ENCODE results near the gene CMTR1. TPM values are rescaled to one million over a fixed set of nuclear protein-coding genes. Genes with fewer than 3 reads are reported as not detected.

Gene CMTR1
- total RNA-seq, 1 donor, result 30.7 TPM

DNA sequence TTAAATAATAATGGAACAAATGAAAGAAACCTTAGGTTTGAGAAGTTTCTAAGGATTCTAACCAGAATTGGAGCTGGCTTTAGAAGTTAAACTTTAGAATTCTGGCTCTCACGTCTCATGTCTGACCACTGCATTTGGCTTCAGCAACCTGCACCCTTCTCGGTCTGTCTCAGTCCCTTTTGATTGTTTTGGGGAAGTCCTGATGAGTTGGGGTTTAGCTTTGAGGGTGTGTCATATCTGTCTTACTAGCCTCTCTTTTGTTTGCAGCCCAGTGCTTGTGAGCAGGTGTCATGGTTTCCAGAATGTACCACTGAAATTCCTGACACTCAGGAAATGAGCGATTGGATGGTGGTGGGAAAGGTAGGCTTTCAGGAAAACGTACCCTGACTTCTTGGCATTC, 17.0 kb downstream of the CMTR1 start:
- TF ChIP-seq, protein P1, sequence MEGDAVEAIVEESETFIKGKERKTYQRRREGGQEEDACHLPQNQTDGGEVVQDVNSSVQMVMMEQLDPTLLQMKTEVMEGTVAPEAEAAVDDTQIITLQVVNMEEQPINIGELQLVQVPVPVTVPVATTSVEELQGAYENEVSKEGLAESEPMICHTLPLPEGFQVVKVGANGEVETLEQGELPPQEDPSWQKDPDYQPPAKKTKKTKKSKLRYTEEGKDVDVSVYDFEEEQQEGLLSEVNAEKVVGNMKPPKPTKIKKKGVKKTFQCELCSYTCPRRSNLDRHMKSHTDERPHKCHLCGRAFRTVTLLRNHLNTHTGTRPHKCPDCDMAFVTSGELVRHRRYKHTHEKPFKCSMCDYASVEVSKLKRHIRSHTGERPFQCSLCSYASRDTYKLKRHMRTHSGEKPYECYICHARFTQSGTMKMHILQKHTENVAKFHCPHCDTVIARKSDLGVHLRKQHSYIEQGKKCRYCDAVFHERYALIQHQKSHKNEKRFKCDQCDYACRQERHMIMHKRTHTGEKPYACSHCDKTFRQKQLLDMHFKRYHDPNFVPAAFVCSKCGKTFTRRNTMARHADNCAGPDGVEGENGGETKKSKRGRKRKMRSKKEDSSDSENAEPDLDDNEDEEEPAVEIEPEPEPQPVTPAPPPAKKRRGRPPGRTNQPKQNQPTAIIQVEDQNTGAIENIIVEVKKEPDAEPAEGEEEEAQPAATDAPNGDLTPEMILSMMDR (IDR thresholded peaks at IDR 0.05; ENCODE audit: insufficient read depth, low read length), result no peak
- DNase-seq (ENCODE audit: low read depth), result no peak
- H3K4me3 ChIP-seq (ENCODE audit: low read depth, low read length), result no peak overlapping the region

DNA sequence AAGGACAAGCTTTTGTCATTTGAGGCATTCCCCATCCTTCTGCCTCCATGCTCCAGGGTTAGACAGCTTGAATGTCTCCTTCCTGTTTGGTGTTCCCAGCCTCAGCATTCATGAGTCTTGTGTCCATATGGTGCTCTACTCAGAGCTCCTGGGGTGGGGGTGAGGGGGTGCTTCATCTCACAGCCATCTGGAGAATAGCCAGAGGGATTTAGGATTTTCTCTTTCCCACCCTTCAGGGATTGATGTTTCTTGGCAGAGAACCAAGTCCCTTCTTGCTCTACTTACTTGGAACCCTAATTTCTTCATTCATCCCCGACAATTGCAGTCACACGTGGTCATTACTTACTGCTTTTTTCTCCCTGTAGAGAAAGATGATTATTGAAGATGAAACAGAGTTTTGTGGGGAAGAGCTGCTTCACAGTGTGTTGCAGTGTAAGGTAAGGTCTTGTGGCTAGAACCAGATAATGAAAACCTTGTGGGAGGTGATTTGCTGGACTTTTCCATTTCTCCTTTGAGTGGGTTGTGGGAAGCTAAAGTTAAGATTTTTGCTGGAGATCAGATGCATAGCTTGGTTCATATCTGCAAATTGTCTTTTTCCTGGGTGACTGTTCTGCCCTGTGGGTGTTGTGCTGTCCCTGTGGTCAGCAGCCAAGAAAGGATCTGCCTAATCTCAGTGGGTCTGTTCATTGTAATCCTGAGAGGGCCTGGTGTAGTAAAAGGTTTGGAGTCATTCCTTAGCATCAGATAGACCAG, 18.6 kb downstream of the CMTR1 start:
- TF ChIP-seq, protein P1 (IDR thresholded peaks at IDR 0.05; ENCODE audit: insufficient read depth, low read length), result no peak
- peak; percentile 68 for DNase-seq (ENCODE audit: low read depth)
- no peak overlapping the region for H3K4me3 ChIP-seq (ENCODE audit: low read depth, low read length)

DNA sequence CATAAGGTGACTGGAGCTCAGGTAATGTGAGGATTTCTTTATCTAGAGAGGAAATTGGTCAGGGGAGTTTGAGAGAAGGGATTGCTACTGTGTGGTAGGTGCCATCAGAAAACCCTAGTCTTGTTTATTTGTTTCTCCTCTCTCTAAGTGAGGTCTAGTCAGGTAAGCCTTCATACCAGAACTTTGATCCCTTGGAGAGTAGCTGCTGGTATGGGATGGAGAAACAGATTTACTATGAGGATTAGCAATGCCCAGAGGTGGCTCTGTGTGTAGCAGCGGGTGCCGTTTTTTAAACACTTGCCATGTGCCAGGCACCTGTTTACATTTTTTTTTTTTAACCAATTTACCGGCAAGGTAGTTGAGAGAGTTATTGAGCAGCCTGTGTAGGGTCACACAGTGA, 19.5 kb downstream of the CMTR1 start:
- DNase-seq (ENCODE audit: low read depth), result no peak
- TF ChIP-seq, protein P1 (IDR thresholded peaks at IDR 0.05; ENCODE audit: insufficient read depth, low read length), result no peak
- no peak overlapping the region for H3K4me3 ChIP-seq (ENCODE audit: low read depth, low read length)

DNA sequence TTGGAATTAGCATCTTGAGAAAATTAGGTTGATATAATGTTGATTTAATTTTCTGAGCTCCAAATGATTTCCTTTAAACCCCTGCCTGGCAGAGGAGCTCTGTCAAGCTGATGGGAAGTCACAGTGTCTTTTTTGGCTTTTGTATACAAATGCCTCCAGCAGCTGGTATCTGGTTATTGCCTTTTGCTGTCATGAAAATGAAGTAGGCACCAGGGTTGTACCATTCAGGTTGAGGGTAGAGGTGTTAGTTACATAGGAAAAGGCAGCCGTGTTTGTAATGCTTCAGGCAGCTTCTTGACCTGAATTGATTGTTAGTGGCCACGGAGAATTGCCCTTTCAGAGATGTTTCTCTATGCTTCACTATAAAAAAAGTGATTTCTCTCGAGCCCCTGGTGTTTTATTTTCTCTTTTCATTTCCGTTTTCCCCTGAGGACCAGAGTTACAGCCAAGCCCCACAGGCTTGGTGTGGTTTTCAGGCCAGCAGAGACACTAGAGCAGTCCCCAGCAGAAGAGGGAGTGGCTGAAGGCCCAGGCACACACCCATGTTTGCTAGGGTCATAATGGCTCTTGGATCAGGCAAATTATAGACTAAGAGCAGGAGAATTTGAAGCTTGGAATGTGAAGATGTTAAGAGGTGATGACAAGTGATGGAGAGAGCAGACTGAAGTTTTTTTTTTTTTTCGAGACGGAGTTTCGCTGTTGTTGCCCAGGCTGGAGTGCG, 21.6 kb downstream of the CMTR1 start:
- no peak for DNase-seq (ENCODE audit: low read depth)
- no peak overlapping the region for H3K4me3 ChIP-seq (ENCODE audit: low read depth, low read length)
- TF ChIP-seq, protein P1 (IDR thresholded peaks at IDR 0.05; ENCODE audit: insufficient read depth, low read length), result no peak

DNA sequence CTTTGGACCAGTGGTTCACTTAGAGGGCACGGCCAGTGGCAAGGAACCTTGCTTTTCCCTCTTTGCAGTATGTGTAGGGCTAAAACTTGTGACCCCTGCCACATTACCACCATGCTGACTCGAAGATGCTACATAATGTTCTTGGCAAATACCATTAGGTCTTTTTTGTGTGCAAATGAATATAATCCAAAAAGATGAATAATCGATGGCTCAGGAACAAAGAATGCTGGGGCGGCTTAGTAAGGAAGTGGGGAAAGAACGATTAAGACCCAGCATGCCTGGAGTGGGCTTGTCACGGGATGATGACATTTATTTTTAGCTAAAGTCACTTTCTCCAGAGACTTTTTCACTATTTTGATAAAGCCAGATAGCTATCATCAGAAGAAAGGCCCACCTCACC, 23.1 kb downstream of the CMTR1 start:
- no peak overlapping the region for H3K4me3 ChIP-seq (ENCODE audit: low read depth, low read length)
- peak; percentile 76 for DNase-seq (ENCODE audit: low read depth)
- TF ChIP-seq, protein P1 (IDR thresholded peaks at IDR 0.05; ENCODE audit: insufficient read depth, low read length), result no peak

DNA sequence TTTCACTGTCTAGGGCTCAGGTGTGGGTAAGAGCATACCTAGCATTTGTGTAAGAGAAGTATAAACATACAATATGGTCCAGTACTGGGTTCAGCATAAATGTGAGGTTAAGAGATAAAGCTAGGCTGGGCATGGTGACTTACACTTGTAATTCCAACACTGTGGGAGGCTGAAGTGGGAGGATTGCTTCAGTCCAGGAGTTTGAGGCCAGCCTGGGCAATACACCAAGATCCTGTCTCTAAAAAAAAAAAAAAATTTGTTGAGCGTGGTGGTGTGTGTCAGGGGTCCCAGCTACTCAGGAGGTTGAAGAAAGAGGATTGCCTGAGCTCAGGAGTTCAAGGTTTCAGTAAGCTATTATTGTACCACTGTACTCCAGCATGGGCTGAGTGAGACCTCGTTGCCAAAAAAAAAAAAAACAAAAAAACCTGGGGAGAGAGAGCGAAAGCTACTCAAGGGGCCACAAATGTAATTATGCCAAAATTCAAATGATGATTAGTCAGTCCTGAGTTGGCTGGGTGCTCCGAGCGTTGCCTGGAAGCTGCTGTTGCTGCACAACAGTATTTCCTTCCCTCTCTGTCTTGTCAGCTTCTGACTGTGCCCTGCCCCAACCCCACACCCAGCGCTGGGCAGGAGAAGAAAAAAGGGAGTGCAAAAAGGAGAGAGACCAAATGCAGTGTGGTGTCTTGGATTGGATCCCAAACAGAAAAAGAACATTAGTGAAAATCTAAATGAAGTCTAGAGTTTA, 24.0 kb downstream of the CMTR1 start:
- peak; percentile 92 for DNase-seq (ENCODE audit: low read depth)
- no peak overlapping the region for H3K4me3 ChIP-seq (ENCODE audit: low read depth, low read length)
- TF ChIP-seq, protein P1 (IDR thresholded peaks at IDR 0.05; ENCODE audit: insufficient read depth, low read length), result no peak
